Ishikawa (cell line): ENCODE results near the gene CER1.

Experiments used
- CEBPB ChIP-seq: IDR thresholded peaks from 2 replicates; pipeline ENCODE4 v1.6.1; 2012
- CREB1 ChIP-seq: IDR thresholded peaks from 2 replicates; pipeline ENCODE4 v1.6.1; 2012; ENCODE audit warnings: low read depth
- EGR1 ChIP-seq: IDR thresholded peaks from 2 replicates; pipeline ENCODE4 v1.6.1; 2012
- EP300 ChIP-seq: IDR thresholded peaks from 2 replicates; pipeline ENCODE4 v1.6.1; 2012; ENCODE audit warnings: borderline replicate concordance
- FOXM1 ChIP-seq: IDR thresholded peaks from 2 replicates; pipeline ENCODE4 v1.6.1; 2012; ENCODE audit warnings: low read depth, borderline replicate concordance
- RAD21 ChIP-seq: IDR thresholded peaks from 2 replicates; pipeline ENCODE4 v1.6.1; 2012; ENCODE audit warnings: low read depth
- REST ChIP-seq: IDR thresholded peaks from 2 replicates; pipeline ENCODE4 v1.6.1; 2012; ENCODE audit warnings: low read depth, mild to moderate bottlenecking
- TAF1 ChIP-seq: IDR thresholded peaks from 2 replicates; pipeline ENCODE4 v1.6.1; 2012; ENCODE audit warnings: low read depth, mild to moderate bottlenecking
- TEAD4 ChIP-seq: IDR thresholded peaks from 2 replicates; pipeline ENCODE4 v1.6.1; 2012
- YY1 ChIP-seq: IDR thresholded peaks from 2 replicates; pipeline ENCODE4 v1.6.1; 2012; ENCODE audit warnings: low read depth
- TF ChIP-seq, protein P1 (sequence below): IDR thresholded peaks from 2 replicates; pipeline ENCODE4 v1.6.1; 2012
- TF ChIP-seq, protein P2 (sequence below): IDR thresholded peaks from 2 replicates; pipeline ENCODE4 v1.6.1; 2012

DNA sequence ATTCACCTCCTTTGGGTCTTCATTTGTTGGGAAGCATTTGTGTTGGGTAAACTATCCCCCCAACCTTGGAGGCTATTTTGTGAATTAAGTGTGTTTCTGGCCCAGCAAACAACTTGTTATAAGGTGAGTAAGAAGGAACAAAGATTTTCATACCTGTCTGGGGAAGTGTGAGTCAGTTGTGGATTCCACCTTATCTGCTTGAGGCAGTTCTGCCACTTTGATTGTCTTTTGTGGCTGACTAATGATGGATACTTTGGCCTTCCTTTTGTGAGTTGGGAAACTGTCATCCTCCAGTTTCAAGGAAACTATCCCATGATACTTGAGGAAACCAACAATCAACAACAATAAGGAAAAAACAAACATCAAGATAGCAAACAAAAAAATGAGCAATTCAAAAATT, 24.6 kb upstream of the CER1 start:
- TF ChIP-seq YY1 (no peak), TAF1 (no peak), FOXM1 (no peak), EP300 (no peak), CREB1 (no peak), REST (no peak), RAD21 (no peak), EGR1 (no peak), CEBPB (no peak), TEAD4 (no peak)
- TF ChIP-seq, protein P1, sequence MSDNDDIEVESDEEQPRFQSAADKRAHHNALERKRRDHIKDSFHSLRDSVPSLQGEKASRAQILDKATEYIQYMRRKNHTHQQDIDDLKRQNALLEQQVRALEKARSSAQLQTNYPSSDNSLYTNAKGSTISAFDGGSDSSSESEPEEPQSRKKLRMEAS, result no peak
- TF ChIP-seq, protein P2, sequence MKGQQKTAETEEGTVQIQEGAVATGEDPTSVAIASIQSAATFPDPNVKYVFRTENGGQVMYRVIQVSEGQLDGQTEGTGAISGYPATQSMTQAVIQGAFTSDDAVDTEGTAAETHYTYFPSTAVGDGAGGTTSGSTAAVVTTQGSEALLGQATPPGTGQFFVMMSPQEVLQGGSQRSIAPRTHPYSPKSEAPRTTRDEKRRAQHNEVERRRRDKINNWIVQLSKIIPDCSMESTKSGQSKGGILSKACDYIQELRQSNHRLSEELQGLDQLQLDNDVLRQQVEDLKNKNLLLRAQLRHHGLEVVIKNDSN, result no peak
